Activated CD4-positive, alpha-beta T cell treated with anti-CD3 and anti-CD28 coated beads, Interleukin-2, Interleukin-4, amounts not matched to agents 100 ng/mL and 50 ng/mL, durations not matched to agents 16 hours and 8 hours (primary cell): ENCODE data around the gene CAT.

Experiments used
- DNase-seq: peaks from one replicate; pipeline ENCODE4 v3.0.0-alpha.2; 2020; ENCODE audit warnings: low spot score

The CAT gene

GRCh38 chr11:34425360-34425759 lies 13.4 kb upstream of the CAT start:
- DNase-seq = no peak

GRCh38 chr11:34425867-34426266 lies 12.9 kb upstream of the CAT start:
- DNase-seq = no peak

GRCh38 chr11:34426766-34427185 lies 12.0 kb upstream of the CAT start:
- no peak for DNase-seq

GRCh38 chr11:34427186-34427805 lies 11.4 kb upstream of the CAT start:
- no peak for DNase-seq

- no peak for DNase-seq
Measured at GRCh38 chr11:34431979-34432378, 6.8 kb upstream of the CAT start.

- no peak for DNase-seq
Measured at GRCh38 chr11:34432822-34433221, 5.9 kb upstream of the CAT start.

- DNase-seq = no peak
Measured at GRCh38 chr11:34433899-34434298, 4.8 kb upstream of the CAT start.

GRCh38 chr11:34437224-34438125 lies 1.3 kb upstream of the CAT start:
- no peak for DNase-seq

- no peak for DNase-seq
Measured at GRCh38 chr11:34439610-34440198, 970 bp downstream of the CAT start.

- no peak for DNase-seq
Measured at GRCh38 chr11:34441814-34442213, 3.1 kb downstream of the CAT start.

GRCh38 chr11:34443136-34443535 lies 4.4 kb downstream of the CAT start:
- DNase-seq = no peak

GRCh38 chr11:34444428-34444827 lies 5.7 kb downstream of the CAT start:
- no peak for DNase-seq

- DNase-seq = no peak
Measured at GRCh38 chr11:34445956-34446355, 7.2 kb downstream of the CAT start.

- DNase-seq = no peak
Measured at GRCh38 chr11:34446386-34446785, 7.7 kb downstream of the CAT start.

GRCh38 chr11:34447044-34447443 lies 8.3 kb downstream of the CAT start:
- no peak for DNase-seq

GRCh38 chr11:34448223-34448994 lies 9.7 kb downstream of the CAT start:
- no peak for DNase-seq

GRCh38 chr11:34449013-34449412 lies 10.3 kb downstream of the CAT start:
- DNase-seq = peak; percentile 15

- DNase-seq = no peak
Measured at GRCh38 chr11:34451053-34451452, 12.3 kb downstream of the CAT start.

GRCh38 chr11:34454308-34455032 lies 15.7 kb downstream of the CAT start:
- DNase-seq = no peak

- no peak for DNase-seq
Measured at GRCh38 chr11:34457607-34458006, 18.9 kb downstream of the CAT start.

- DNase-seq = no peak
Measured at GRCh38 chr11:34458525-34458924, 19.8 kb downstream of the CAT start.
